ENCODE results near the gene VSTM1.

GRCh38 chr19:54042989-54043388 is 20.7 kb downstream of the VSTM1 start:
- TF ChIP-seq CTCF (IDR thresholded peaks at IDR 0.05) (no peak), CBFB (CRISPR knock-in tag; IDR thresholded peaks at IDR 0.05; ENCODE audit: low read depth) (no peak), ELF4 (CRISPR knock-in tag; IDR thresholded peaks at IDR 0.05; ENCODE audit: low read depth) (no peak)
- TF ChIP-seq, protein P1, sequence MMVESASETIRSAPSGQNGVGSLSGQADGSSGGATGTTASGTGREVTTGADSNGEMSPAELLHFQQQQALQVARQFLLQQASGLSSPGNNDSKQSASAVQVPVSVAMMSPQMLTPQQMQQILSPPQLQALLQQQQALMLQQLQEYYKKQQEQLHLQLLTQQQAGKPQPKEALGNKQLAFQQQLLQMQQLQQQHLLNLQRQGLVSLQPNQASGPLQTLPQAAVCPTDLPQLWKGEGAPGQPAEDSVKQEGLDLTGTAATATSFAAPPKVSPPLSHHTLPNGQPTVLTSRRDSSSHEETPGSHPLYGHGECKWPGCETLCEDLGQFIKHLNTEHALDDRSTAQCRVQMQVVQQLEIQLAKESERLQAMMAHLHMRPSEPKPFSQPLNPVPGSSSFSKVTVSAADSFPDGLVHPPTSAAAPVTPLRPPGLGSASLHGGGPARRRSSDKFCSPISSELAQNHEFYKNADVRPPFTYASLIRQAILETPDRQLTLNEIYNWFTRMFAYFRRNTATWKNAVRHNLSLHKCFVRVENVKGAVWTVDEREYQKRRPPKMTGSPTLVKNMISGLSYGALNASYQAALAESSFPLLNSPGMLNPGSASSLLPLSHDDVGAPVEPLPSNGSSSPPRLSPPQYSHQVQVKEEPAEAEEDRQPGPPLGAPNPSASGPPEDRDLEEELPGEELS (CRISPR knock-in tag; IDR thresholded peaks at IDR 0.05), result no peak
